Stimulated activated CD4-positive, alpha-beta T cell treated with anti-CD3 and anti-CD28 coated beads, Interleukin-2, amount 100 ng/mL, for 24 hours (primary cell): ENCODE results near the gene PRDM7.
"Not testable (repeated sequence)": the region's sequence is repeated elsewhere in the genome, so short reads cannot be mapped to it uniquely, and the experiment has no call there.

Experiments used
- DNase-seq, 2 donors: peaks; one replicate each; pipeline ENCODE4 v3.0.0-alpha.2; 2020

Gene PRDM7

DNA sequence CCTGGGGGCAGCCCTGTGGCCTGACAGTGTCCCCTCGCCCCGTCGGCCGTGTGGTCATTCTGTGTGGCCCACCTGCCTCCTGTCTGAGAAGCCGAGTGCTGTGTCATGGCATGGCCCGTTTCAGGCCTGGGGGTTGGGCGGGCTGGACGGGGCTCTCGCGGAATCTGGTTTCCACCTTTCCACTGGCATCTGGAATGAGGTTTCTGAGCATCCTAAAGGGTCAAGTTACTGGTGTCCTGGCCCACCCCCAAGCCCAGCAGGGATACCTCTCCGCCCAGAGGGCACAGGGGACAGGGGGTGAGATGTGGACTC lies 65.7 kb downstream of the PRDM7 start:
- no peak for DNase-seq

DNA sequence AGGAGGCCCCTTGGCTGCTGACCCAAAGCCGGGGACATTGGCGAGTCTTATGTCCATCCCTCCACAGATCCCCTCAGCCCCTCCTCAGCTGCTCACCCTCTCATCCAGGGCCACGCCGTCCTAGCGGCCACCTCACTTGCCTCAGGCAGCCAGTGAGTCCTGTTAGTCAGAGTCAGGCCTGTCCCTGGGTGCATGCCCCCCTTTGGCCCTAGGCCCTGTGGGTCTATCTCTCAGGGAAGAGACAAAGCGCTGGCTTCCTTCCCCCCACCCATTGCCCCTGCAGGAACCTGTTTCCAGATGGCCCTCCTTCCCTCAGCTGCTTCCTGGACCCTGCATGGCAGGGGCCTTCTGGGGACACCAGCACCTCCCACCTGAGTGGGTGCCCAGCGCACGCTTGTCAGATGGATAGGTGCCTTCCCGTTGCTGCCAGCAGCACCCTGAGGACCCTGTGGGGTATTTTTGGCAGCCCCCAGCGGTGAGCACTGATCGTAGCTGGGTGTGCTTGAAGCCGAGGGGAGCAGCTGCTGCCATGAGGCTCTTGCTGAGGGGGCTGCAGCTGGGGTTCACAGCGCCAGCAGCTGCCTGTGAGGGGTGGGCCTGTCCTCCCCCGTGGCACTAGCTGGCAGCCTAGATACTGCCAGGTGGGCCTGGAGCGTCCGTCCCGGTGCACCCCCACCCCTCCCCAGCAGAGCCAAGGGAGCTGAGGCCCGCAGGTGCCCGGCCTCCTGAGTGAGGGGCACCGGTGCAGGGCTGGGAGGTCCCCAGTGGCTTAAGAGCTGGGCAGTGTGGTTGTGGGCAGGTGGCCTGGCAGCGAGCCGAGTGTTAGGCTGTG lies 66.2 kb downstream of the PRDM7 start:
- DNase-seq = no peak

- DNase-seq = no peak
Observed at GRCh38 chr16:90009172-90009899, 67.8 kb downstream of the PRDM7 start.

DNA sequence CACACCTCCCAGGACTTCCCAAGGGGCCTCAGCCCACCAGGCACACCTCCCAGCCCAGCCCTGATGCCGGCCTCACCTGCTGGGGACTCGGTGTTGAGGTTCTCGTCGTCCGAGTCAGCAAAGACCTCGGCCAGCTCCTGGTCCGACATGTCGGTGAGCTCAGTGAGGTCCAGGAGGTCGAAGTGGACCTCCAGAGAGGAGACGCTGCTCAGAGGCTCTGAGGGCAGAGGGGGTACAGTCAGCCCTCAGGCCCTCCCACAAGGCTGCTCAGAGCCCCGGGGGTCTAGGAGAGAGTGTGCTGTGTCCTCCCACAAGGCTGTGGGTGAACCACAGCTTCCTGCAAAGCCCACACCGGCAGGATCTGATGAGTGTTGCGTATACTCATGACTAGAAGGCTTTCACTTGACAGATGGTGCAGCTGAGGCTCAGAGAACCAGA lies 68.4 kb downstream of the PRDM7 start:
- DNase-seq = peak; percentile 64 to 65

GRCh38 chr16:90007635-90008234 lies 69.4 kb downstream of the PRDM7 start:
- not testable (repeated sequence) for DNase-seq

- DNase-seq = no peak
Observed at GRCh38 chr16:90007015-90007414, 70.1 kb downstream of the PRDM7 start.
